Esophagus squamous epithelium (tissue), 5 donors: ENCODE results near the gene PPRC1. TPM values are rescaled to one million over a fixed set of nuclear protein-coding genes. Genes with fewer than 3 reads are reported as not detected.
A peak's percentile ranks its signal among the peaks of the same experiment; 100 is the strongest.

Experiments
- DNase-seq: peaks from one replicate; lab custom pipeline; 2025; lab: John Stamatoyannopoulos, UW
- H3K27ac ChIP-seq, 4 donors: fragments of 200-600 bp; sonication (generic); one replicate each; pipeline ENCODE4 v1.5.1; 2016 to 2019; ENCODE audit warnings: mild to moderate bottlenecking in 1 of 4
- H3K27me3 ChIP-seq, 4 donors: fragments of 200-600 bp; sonication (generic); 1 replicate in 3 of 4; 2 replicates in 1 of 4; pipeline versions ENCODE4 v1.5.1 to v1.6.0; 2017 to 2021; ENCODE audit warnings: antibody characterized with exemption in 1 of 4
- H3K36me3 ChIP-seq, 3 donors: fragments of 200-600 bp; sonication (generic); one replicate each; pipeline ENCODE4 v1.5.1; 2016 to 2019
- H3K4me1 ChIP-seq, 3 donors: fragments of 200-600 bp; sonication (generic); one replicate each; pipeline ENCODE4 v1.5.1; 2017 to 2019
- H3K4me3 ChIP-seq, 4 donors: fragments of 200-600 bp; sonication (generic); 1 replicate in 3 of 4; 2 replicates in 1 of 4; pipeline ENCODE4 v1.5.1; 2016 to 2019; ENCODE audit warnings: mild to moderate bottlenecking in 2 of 4, moderate library complexity in 1 of 4
- H3K9me3 ChIP-seq, 3 donors: fragments of 200-600 bp; sonication (generic); one replicate each; pipeline ENCODE4 v1.5.1; 2016 to 2019
- POLR2A ChIP-seq, 4 donors: fragments of 450-650 bp; IDR thresholded peaks; one replicate each; pipeline ENCODE4 v1.6.1; 2017; ENCODE audit warnings: antibody characterized with exemption in 4 of 4, mild to moderate bottlenecking in 4 of 4, moderate library complexity in 3 of 4
- WGBS, 2 donors: methylation state at CpG; one replicate each; pipeline ENCODE4 v1.1.5; 2018; 5-methylcytosine and 5-hydroxymethylcytosine counted together
- intact Hi-C: fragments of 100-400 bp; cut with DNase I; formaldehyde crosslinking; loops from one replicate; pipeline ENCODE4 v1.15.0; 2022
- total RNA-seq, 4 donors: library from RNA; depleted of rRNA; stranded (reverse); fragments of >200 nt; gene quantifications; one replicate each; pipeline ENCODE4 v1.1.0, GENCODE V29; 2016
- TF ChIP-seq, protein P1 (sequence below), 6 experiments: fragments of 450-650 bp in 4 of 6; fragments of 200-600 bp in 2 of 6; sonication (generic) in 2 of 6; IDR thresholded peaks; one replicate each; pipeline ENCODE4 v1.5.1; 2016 to 2019; ENCODE audit warnings: antibody characterized with exemption in 6 of 6, mild to moderate bottlenecking in 4 of 6, moderate library complexity in 4 of 6
- donor health status: DM: yes; HTN: yes; CAD: no.

PPRC1 gene, protein sequence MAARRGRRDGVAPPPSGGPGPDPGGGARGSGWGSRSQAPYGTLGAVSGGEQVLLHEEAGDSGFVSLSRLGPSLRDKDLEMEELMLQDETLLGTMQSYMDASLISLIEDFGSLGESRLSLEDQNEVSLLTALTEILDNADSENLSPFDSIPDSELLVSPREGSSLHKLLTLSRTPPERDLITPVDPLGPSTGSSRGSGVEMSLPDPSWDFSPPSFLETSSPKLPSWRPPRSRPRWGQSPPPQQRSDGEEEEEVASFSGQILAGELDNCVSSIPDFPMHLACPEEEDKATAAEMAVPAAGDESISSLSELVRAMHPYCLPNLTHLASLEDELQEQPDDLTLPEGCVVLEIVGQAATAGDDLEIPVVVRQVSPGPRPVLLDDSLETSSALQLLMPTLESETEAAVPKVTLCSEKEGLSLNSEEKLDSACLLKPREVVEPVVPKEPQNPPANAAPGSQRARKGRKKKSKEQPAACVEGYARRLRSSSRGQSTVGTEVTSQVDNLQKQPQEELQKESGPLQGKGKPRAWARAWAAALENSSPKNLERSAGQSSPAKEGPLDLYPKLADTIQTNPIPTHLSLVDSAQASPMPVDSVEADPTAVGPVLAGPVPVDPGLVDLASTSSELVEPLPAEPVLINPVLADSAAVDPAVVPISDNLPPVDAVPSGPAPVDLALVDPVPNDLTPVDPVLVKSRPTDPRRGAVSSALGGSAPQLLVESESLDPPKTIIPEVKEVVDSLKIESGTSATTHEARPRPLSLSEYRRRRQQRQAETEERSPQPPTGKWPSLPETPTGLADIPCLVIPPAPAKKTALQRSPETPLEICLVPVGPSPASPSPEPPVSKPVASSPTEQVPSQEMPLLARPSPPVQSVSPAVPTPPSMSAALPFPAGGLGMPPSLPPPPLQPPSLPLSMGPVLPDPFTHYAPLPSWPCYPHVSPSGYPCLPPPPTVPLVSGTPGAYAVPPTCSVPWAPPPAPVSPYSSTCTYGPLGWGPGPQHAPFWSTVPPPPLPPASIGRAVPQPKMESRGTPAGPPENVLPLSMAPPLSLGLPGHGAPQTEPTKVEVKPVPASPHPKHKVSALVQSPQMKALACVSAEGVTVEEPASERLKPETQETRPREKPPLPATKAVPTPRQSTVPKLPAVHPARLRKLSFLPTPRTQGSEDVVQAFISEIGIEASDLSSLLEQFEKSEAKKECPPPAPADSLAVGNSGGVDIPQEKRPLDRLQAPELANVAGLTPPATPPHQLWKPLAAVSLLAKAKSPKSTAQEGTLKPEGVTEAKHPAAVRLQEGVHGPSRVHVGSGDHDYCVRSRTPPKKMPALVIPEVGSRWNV (N-terminal part only)
- 10 to 100 TPM; 10.5 to 29.9 (median 27.2) TPM for total RNA-seq

DNA sequence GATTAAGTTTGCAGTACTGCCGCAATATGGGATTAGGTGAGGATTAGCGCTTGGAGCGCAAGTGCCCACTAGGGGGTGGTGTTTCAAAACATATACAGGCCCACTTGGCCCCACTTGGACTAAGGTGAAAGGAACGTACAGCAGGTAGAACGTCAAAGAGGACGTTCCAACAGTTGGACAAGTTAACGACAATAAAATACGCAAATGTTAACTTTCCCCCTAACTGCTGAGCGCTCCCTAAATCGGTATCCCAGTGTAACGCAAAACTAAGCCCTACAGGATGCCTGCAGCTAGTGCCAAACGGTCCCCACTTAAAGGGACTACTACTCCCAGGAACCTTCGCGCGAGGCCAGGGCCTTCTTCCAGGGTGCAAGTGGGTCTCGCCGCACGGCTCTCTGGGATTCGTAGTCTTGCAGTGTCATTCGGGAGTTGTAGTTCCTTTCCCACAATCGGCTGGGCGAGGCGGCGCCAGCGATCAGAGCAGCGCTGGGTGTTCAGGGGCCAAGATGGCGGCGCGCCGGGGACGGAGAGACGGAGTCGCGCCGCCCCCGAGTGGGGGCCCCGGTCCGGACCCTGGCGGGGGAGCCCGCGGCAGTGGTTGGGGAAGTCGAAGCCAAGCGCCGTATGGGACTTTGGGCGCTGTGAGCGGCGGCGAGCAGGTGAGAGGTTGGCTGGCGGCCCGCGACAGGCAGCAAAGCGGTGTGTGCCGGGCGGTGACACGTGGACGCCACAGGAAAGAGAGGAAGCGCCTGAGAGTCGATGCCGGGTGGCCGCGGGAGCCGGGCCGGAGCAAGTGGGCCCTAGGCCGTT, at the start of gene PPRC1:
Gene PPRC1, plus strand, starts transcription at position 478 of the 810 bp plus-strand sequence. Its CDS starts 29 bp downstream, at position 507.
- Histone ChIP-seq H3K4me1 (peaks cover 31 to 60% (median 34%) of the 10 kb centered on the region in 3 donors), H3K4me3 (peak within 1 kb of the TSS; percentile 86 to 99 (median 98)), H3K27me3 (no peaks in the 10 kb centered on the region), H3K9me3 (no peaks in the 10 kb centered on the region), H3K36me3 (peaks cover 0 to 4% (median 1%) of the 10 kb centered on the region in 3 donors), H3K27ac (peak within 1 kb of the TSS; percentile 94 to 99 (median 97))
- 0% methylated on average over 17 to 20 of the region's 64 CpGs for WGBS, 2 donors
- intact Hi-C loops, result no loop called here
- peak; percentile 99 for DNase-seq
- TF ChIP-seq, protein P1, sequence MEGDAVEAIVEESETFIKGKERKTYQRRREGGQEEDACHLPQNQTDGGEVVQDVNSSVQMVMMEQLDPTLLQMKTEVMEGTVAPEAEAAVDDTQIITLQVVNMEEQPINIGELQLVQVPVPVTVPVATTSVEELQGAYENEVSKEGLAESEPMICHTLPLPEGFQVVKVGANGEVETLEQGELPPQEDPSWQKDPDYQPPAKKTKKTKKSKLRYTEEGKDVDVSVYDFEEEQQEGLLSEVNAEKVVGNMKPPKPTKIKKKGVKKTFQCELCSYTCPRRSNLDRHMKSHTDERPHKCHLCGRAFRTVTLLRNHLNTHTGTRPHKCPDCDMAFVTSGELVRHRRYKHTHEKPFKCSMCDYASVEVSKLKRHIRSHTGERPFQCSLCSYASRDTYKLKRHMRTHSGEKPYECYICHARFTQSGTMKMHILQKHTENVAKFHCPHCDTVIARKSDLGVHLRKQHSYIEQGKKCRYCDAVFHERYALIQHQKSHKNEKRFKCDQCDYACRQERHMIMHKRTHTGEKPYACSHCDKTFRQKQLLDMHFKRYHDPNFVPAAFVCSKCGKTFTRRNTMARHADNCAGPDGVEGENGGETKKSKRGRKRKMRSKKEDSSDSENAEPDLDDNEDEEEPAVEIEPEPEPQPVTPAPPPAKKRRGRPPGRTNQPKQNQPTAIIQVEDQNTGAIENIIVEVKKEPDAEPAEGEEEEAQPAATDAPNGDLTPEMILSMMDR (IDR thresholded peaks at IDR 0.05), result peak; percentile 83 to 96 (median 92)
- TF ChIP-seq POLR2A (IDR thresholded peaks at IDR 0.05), result peak in 2 of 4 donors; percentile 69 to 77

DNA sequence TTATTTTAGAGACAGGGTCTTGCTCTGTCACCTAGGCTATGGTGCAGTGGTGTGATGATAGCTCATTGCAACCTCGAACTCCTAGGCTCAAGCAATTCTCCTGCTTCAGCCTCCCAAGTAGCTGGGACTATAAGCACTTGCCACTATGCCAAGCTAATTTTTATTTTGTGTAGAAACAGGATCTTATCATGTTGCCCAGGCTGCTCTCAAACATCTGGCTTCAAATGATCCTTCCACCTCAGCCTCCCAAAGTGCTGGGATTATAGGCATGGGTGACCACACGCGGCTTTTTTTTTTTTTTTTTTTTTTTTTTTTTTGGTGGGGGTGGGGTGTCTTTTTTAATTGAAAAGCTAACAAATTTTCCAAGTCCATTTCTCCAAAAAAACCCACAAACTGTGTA, 49.3 kb upstream of the PPRC1 start:
- intact Hi-C loops, result no loop called here
- no peak for DNase-seq
- no peaks in the 10 kb centered on the region for H3K36me3 ChIP-seq
- H3K9me3 ChIP-seq, result no peaks in the 10 kb centered on the region
- H3K4me3 ChIP-seq, result no peak overlapping the region
- no peak overlapping the region for H3K27ac ChIP-seq
- WGBS, 2 donors, result 92 to 94% methylated on average over 2 to 3 of the region's 3 CpGs
- H3K27me3 ChIP-seq, result no peaks in the 10 kb centered on the region
- no peaks in the 10 kb centered on the region for H3K4me1 ChIP-seq
- TF ChIP-seq POLR2A (IDR thresholded peaks at IDR 0.05), result no peak

DNA sequence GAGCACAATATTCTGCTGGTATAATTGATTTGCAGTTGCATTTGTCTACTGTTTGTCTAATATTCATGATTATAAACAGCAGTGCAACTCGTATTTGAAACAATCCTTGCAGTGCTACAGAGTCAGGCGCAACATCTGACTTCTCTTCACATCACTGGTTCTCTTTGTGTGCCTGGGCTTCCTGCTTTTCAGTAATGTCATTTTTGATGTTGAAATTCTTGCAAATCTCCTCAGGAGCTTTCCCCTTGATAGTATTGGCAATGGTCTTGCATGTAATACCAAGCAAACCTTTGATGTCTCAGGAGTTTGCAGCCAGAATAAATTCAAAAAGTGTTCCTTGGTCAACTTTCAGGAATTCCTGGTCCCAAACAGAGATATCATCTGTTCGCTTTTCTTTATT, 47.5 kb upstream of the PPRC1 start:
- H3K4me3 ChIP-seq, result no peak overlapping the region
- H3K27me3 ChIP-seq, result no peaks in the 10 kb centered on the region
- H3K36me3 ChIP-seq, result no peaks in the 10 kb centered on the region
- H3K27ac ChIP-seq, result no peak overlapping the region
- no peak for TF ChIP-seq POLR2A (IDR thresholded peaks at IDR 0.05)
- TF ChIP-seq, protein P1 (IDR thresholded peaks at IDR 0.05), result no peak
- no peaks in the 10 kb centered on the region for H3K9me3 ChIP-seq
- WGBS, 2 donors, result 90 to 91% methylated on average over 3 of the region's 3 CpGs
- H3K4me1 ChIP-seq, result no peaks in the 10 kb centered on the region
- intact Hi-C loops, result no loop called here
- no peak for DNase-seq

DNA sequence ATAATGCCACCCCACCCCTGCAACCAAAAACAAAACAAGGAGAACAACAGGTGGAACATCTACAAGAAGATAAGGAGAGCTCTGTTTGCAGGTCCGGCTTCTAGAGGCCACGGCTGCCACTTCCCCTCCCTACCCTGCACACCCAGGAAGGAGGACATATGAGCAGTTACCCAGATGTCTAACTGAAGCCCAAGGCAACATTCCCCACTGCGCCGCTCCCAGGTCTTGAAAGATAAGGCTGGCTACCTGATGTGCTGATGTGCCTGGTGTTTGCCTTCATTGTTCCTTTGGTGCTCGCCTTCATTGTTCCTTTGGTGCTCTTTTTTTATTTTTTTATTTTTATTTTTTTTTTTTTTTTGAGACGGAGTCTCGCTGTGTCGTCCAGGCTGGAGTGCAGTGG, 46.6 kb upstream of the PPRC1 start:
- Histone ChIP-seq H3K4me3 (no peak overlapping the region), H3K9me3 (no peaks in the 10 kb centered on the region), H3K27ac (no peak overlapping the region), H3K27me3 (no peaks in the 10 kb centered on the region), H3K36me3 (no peaks in the 10 kb centered on the region), H3K4me1 (no peaks in the 10 kb centered on the region)
- intact Hi-C loops, result no loop called here
- no peak for DNase-seq
- WGBS, 2 donors, result 89 to 91% methylated on average over 8 of the region's 8 CpGs
- TF ChIP-seq, protein P1 (IDR thresholded peaks at IDR 0.05), result no peak
